K562 (cell line): Measurements from ENCODE around the gene LMNA. TPM values are rescaled to one million over a fixed set of nuclear protein-coding genes. Genes with fewer than 3 reads are reported as not detected.

Source experiments
- ATAC-seq: fragments of 200-7000 bp; cut with Tn5 transposase; 3 replicates; pipeline ENCODE4 v1.9.1; 2020; ENCODE audit warnings: moderate library complexity
- BruUV-seq: library from RNA; stranded (reverse); fragments of 400-500 nt; replicated peaks from 2 replicates; lab custom pipeline; 2021; lab: Mats Ljungman, UMichigan
- CTCF ChIA-PET: fragments of 300-600 bp; formaldehyde crosslinking; extraction: SDS; loops from one replicate; lab custom pipeline; 2021; ENCODE audit warnings: low intra/inter-chr PET ratio; lab: Yijun Ruan, JAX
- POLR2A ChIA-PET: fragments of 300-600, 350-650 bp; sonication (Branson Sonifier 250); formaldehyde crosslinking; extraction: SDS; loops from one replicate; lab custom pipeline; 2021; ENCODE audit warnings: antibody characterized with exemption, inconsistent platforms; lab: Yijun Ruan, JAX
- DNase-seq, 4 experiments: peaks; one replicate each; pipeline versions ENCODE4 v3.0.0 to v3.0.0-alpha.2; 2011 to 2018; ENCODE audit warnings: low spot score in 3 of 4, mixed read lengths in 3 of 4; ENCODE audit errors: extremely low read depth in 1 of 4
- FAIRE-seq: peaks from 2 replicates; lab custom pipeline; 2011; peaks lifted over from hg19 to GRCh38; lab: Jason Lieb, UNC
- H2AFZ ChIP-seq: 2 replicates; pipeline ENCODE4 v1.6.0; 2011; ENCODE audit warnings: low read depth, low read length, control low read depth, inconsistent platforms
- H3K27ac ChIP-seq: fragments of 200-600 bp; 3 replicates; pipeline ENCODE4 v1.8.0; 2011; ENCODE audit warnings: low read depth, mild to moderate bottlenecking, control low read depth, inconsistent platforms, low read length, moderate library complexity, mixed read lengths; ENCODE audit errors: extremely low read depth
- H3K27me3 ChIP-seq, 2 experiments: fragments of 300-600 bp in 1 of 2; 2 replicates in 1 of 2; 3 replicates in 1 of 2; pipeline versions ENCODE4 v1.6.0 to v1.8.0; 2011; ENCODE audit warnings: inconsistent platforms in 2 of 2, low read length in 2 of 2, mild to moderate bottlenecking in 1 of 2, mixed read lengths in 1 of 2, moderate library complexity in 1 of 2; ENCODE audit not compliant: control insufficient read depth in 2 of 2, insufficient read depth in 2 of 2
- H3K36me3 ChIP-seq: fragments of 300-600 bp; 3 replicates; pipeline ENCODE4 v1.8.0; 2011; ENCODE audit warnings: mild to moderate bottlenecking, low read length, inconsistent platforms; ENCODE audit not compliant: control insufficient read depth, insufficient read depth
- H3K4me1 ChIP-seq, 2 experiments: fragments of 200-600 bp in 1 of 2; replicated peaks in 1 of 2; 2 replicates in 1 of 2; 3 replicates in 1 of 2; pipeline versions ENCODE4 v1.5.1 to v1.8.0; 2011; ENCODE audit warnings: inconsistent platforms in 2 of 2, low read length in 2 of 2, mild to moderate bottlenecking in 1 of 2, mixed read lengths in 1 of 2, moderate library complexity in 1 of 2; ENCODE audit not compliant: control insufficient read depth in 2 of 2, insufficient read depth in 2 of 2
- H3K4me2 ChIP-seq: 2 replicates; pipeline ENCODE4 v1.6.1; 2011; ENCODE audit warnings: low read length, control low read depth, inconsistent platforms, mixed read lengths; ENCODE audit not compliant: insufficient read depth
- H3K4me3 ChIP-seq: fragments of 200-600 bp; sonication (generic), shearing (Covaris generic); 2 replicates; pipeline ENCODE4 v1.5.1; 2016; ENCODE audit warnings: control low read depth, inconsistent platforms
- H3K79me2 ChIP-seq: fragments of 200-600 bp; 3 replicates; pipeline ENCODE4 v1.8.0; 2011; ENCODE audit warnings: low read length, inconsistent platforms; ENCODE audit not compliant: control insufficient read depth, insufficient read depth
- H3K9ac ChIP-seq, 2 experiments: 2 replicates each; pipeline versions ENCODE4 v1.6.0 to v1.6.1; 2011; ENCODE audit warnings: low read depth in 2 of 2, low read length in 2 of 2, control low read depth in 1 of 2, inconsistent platforms in 1 of 2, mild to moderate bottlenecking in 1 of 2, mixed read lengths in 1 of 2; ENCODE audit not compliant: insufficient read depth in 1 of 2
- H3K9me1 ChIP-seq: one replicate; pipeline ENCODE4 v1.6.0; 2011; ENCODE audit warnings: inconsistent platforms, mild to moderate bottlenecking, low read length, moderate library complexity; ENCODE audit not compliant: control insufficient read depth, insufficient read depth
- H3K9me3 ChIP-seq: replicated peaks from 2 replicates; pipeline ENCODE4 v1.5.1; 2011; ENCODE audit warnings: low read depth, low read length, inconsistent platforms; ENCODE audit not compliant: control insufficient read depth, insufficient read depth
- H4K20me1 ChIP-seq: replicated peaks from 2 replicates; pipeline ENCODE4 v1.6.1; 2011; ENCODE audit warnings: low read length, inconsistent platforms, mixed read lengths; ENCODE audit not compliant: control insufficient read depth, insufficient read depth
- CREM ChIP-seq: IDR thresholded peaks from 2 replicates; pipeline ENCODE4 v1.6.1; 2014; ENCODE audit warnings: antibody characterized with exemption, low read depth
- DDX20 ChIP-seq: fragments of 450-650 bp; IDR thresholded peaks from 2 replicates; pipeline ENCODE4 v1.6.1; 2016; ENCODE audit warnings: missing genetic modification characterization, low read depth, mild to moderate bottlenecking, missing compliant biosample characterization, moderate library complexity
- ETV1 ChIP-seq: fragments of 450-650 bp; conservative IDR thresholded peaks from 2 replicates; pipeline ENCODE4 v1.6.1; 2016; ENCODE audit warnings: missing genetic modification characterization, control low read depth, low read depth, missing compliant biosample characterization
- FUS ChIP-seq: fragments of 200-400 bp; formaldehyde crosslinking; optimal IDR thresholded peaks from 2 replicates; pipeline ENCODE3; 2017; ENCODE audit warnings: low read depth, low read length
- NRF1 ChIP-seq, 2 experiments: fragments of 450-650 bp; IDR thresholded peaks in 1 of 2; conservative IDR thresholded peaks in 1 of 2; 2 replicates each; pipeline ENCODE4 v1.6.1; 2014; ENCODE audit warnings: mild to moderate bottlenecking in 2 of 2
- ZNF24 ChIP-seq: fragments of 450-650 bp; IDR thresholded peaks from 2 replicates; pipeline ENCODE4 v1.6.1; 2016
- ZNF609 ChIP-seq: sonication (generic); formaldehyde crosslinking; IDR thresholded peaks from 2 replicates; pipeline ENCODE4 v1.8.1; 2023; ENCODE audit warnings: missing genetic modification reagents, mild to moderate bottlenecking, borderline replicate concordance
- WGBS: fragments of 100-300 bp; shearing (Covaris generic); methylation state at CpG from one replicate; pipeline ENCODE4 v1.1.6; 2016; ENCODE audit warnings: low coverage, mixed read lengths; ENCODE audit not compliant: insufficient coverage; ENCODE audit errors: missing lambda C conversion rate; 5-methylcytosine and 5-hydroxymethylcytosine counted together
- in situ Hi-C: fragments of 300-500 bp; cut with MboI; formaldehyde crosslinking; loops from 4 replicates; pipeline ENCODE4 v1.15.0; 2018; ENCODE audit warnings: inconsistent platforms, mixed read lengths
- intact Hi-C: fragments of 100-400 bp; cut with micrococcal nuclease; formaldehyde crosslinking; loops from 2 replicates; pipeline ENCODE4 v1.14.2; 2022
- polyA plus RNA-seq, 8 experiments: library from polyadenylated mRNA; depleted of rRNA in 4 of 8; stranded (reverse) in 5 of 8; unstranded in 3 of 8; fragments of >200 nt; fragmentation: Nextera tagmentation in 2 of 8; fragmentation: Illumina TruSeq in 1 of 8; extraction: Ambion mirVana in 2 of 8; extraction: Trizol in 1 of 8; gene quantifications; 2 replicates each; pipeline versions ENCODE4 v1.2.1 to v1.2.3, GENCODE V29; 2011 to 2014; ENCODE audit warnings: inconsistent platforms in 1 of 8, missing spikeins in 1 of 8
- total RNA-seq, 7 experiments: library from RNA; depleted of rRNA in 6 of 7; stranded (reverse); fragments of >200 nt in 6 of 7; fragmentation: Illumina TruSeq in 2 of 7; extraction: Trizol in 2 of 7; gene quantifications; 2 replicates each; pipeline versions ENCODE4 v1.2.1 to v1.2.3, GENCODE V29; 2011 to 2021; ENCODE audit warnings: low replicate concordance in 1 of 7
- TF ChIP-seq, protein P1 (sequence below): fragments of 250-450 bp; sonication (Bioruptor Pico); IDR thresholded peaks from 2 replicates; pipeline ENCODE4 v1.8.0; 2021; ENCODE audit warnings: moderate library complexity, mild to moderate bottlenecking, inconsistent platforms
- TF ChIP-seq, protein P2 (sequence below): fragments of 250-450 bp; sonication (Bioruptor Pico); IDR thresholded peaks from 2 replicates; pipeline ENCODE4 v1.9.0; 2021; ENCODE audit warnings: mild to moderate bottlenecking

LMNA gene
- total and polyA plus RNA-seq, 9 of the 15 experiments (the other 6 are each of a cell fraction or from before 2014, with no cell fraction given): 1.00 to 347 (median 88.2) TPM

DNA sequence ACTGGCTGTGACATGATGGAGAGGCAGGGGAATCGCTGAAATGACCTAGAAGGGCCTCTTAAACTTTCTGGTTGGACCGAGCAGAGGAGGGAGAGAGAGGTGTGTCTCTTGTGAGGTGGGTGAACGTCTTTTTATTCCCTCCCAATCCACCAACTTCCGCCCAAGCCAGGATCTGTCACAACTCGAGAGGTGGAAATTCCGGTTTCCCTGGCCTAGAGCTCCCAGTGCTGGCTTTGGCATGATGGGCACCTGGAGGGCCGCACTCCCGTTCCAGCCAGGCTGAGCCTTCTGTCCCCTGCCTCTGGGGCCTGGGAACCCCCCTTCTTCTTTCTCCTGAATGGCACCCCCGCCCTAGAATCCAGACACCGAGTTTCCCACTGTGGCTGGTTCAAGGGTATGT lies 38.9 kb downstream of the LMNA start, which contains the start of gene SEMA4A:
Gene SEMA4A (plus strand): TSS at position 224 of the 400 bp plus-strand sequence. CDS start 994 bp downstream, outside the sequence.
- H3K27me3 ChIP-seq: peaks cover 3 to 8% of the 10 kb centered on the region in 2 experiments; a peak in 1 of 5 replicates
- DNase-seq: no peak
- no peak for FAIRE-seq
- POLR2A ChIA-PET: interaction anchor here (3.1 kb wide), 1 partner anchor 12 kb away, joined by 15 read pairs; no protein-coding TSS in a partner anchor
- 0 out of 2 replicates have a peak, but pooled peaks cover 6% of the 10 kb centered on the region for H4K20me1 ChIP-seq
- H3K4me2 ChIP-seq: no peak within 1 kb of the TSS
- TF ChIP-seq, protein P1, sequence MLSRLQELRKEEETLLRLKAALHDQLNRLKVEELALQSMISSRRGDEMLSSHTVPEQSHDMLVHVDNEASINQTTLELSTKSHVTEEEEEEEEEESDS (CRISPR knock-in tag): no peak
- TF ChIP-seq FUS (no peak), ZNF609 (CRISPR knock-in tag) (no peak), ETV1 (tag) (no peak), DDX20 (tag) (no peak), ZNF24 (no peak), CREM (no peak), NRF1 (conservative IDR thresholded peaks at IDR 0.05 in 1 of 2, IDR thresholded peaks at IDR 0.05 in 1 of 2) (no peak)
- TF ChIP-seq, protein P2, sequence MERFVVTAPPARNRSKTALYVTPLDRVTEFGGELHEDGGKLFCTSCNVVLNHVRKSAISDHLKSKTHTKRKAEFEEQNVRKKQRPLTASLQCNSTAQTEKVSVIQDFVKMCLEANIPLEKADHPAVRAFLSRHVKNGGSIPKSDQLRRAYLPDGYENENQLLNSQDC (CRISPR knock-in tag): no peak
- CTCF ChIA-PET: no interaction called here
- H3K36me3 ChIP-seq: no peaks in the 10 kb centered on the region
- no peak for ATAC-seq
- H2AFZ ChIP-seq: peak within 1 kb of the TSS; percentile 22; the same call in 1 of the 2 replicates
- H3K4me1 ChIP-seq: peaks cover 0 to 9% of the 10 kb centered on the region in 2 experiments; a peak in 3 of 5 replicates
- H3K27ac ChIP-seq: no peak within 1 kb of the TSS
- H3K4me3 ChIP-seq: no peak within 1 kb of the TSS
- no peaks in the 10 kb centered on the region for H3K79me2 ChIP-seq
- no peaks in the 10 kb centered on the region for H3K9me3 ChIP-seq
- WGBS: 30% methylated on average over 10 of the region's 10 CpGs
- intact Hi-C loops (no loop called here), in situ Hi-C loops (no loop called here)
- BruUV-seq: no TSS peak
- H3K9me1 ChIP-seq: no peaks in the 10 kb centered on the region
- H3K9ac ChIP-seq: peak within 1 kb of the TSS in 1 of 2 experiments; percentile 47; a peak in 1 of 4 replicates
